Left ventricle myocardium superior (tissue), 1 donor: ENCODE results near the gene PARP14. TPM values are rescaled to one million over a fixed set of nuclear protein-coding genes. Genes with fewer than 3 reads are reported as not detected.
"Not testable (repeated sequence)": the region's sequence is repeated elsewhere in the genome, so short reads cannot be mapped to it uniquely, and the experiment has no call there.

Experiments
- ATAC-seq: fragments of 200-7000 bp; cut with Tn5 transposase; one replicate; pipeline ENCODE4 v1.9.1; 2020; ENCODE audit warnings: mild to moderate bottlenecking, moderate library complexity
- DNase-seq: peaks from one replicate; pipeline ENCODE4 v3.0.0-alpha.2; 2020
- intact Hi-C: fragments of 100-400 bp; cut with micrococcal nuclease; formaldehyde crosslinking; loops from one replicate; pipeline ENCODE4 v1.11.0; 2022
- total RNA-seq: library from RNA; stranded (reverse); fragmentation: NEBNext Ultra II Directional; extraction: Animal tissue kit (Norgen Biotek cat#: 25700); gene quantifications from one replicate; pipeline ENCODE4 v1.2.1, GENCODE V29; 2021
- donor health status: DM: no; HTN: yes; CAD: no; lungs with severe emphysema.

Gene PARP14
- total RNA-seq, 1 donor from 2014 or later, result 13.3 TPM

DNA sequence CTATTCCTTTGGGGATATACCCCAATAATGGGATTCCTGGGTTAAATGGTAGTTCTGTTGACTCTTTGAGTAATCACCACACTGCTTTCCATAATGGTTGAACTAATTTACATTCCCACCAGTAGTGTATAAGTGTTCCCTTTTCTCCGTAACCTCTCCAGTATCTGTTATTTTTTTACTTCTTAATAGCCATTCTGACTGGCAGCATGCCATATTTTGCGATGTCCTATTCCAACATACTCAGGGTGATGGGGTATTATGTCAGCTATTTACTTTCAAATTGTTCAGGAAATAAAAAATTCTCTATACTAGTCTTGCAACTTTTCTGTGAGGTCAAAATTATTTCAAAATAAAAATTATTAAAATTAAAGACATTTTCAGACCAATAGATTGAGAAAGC is 9.1 kb upstream of the PARP14 start:
- DNase-seq, result no peak
- no peak for ATAC-seq
- intact Hi-C loops, result no loop called here

DNA sequence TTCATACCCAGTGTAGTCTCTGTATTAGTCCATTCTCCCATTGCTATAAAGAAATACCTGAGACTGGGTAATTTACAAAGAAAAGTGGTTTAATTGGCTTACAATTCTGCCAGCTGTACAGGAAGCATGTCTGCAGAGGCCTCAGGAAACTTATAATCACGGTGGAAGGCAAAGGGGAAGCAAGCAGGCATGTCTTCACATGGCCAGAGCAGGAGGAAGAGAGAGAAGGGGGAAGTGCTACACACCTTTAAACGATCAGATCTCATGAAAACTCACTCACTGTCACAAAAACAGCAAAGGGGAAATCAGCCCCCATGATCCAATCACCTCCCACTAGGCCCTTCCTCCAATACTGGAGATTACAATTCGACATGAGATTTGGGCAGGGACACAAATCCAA is 6.3 kb upstream of the PARP14 start:
- DNase-seq (no peak), ATAC-seq (no peak)
- intact Hi-C loops, result no loop called here

DNA sequence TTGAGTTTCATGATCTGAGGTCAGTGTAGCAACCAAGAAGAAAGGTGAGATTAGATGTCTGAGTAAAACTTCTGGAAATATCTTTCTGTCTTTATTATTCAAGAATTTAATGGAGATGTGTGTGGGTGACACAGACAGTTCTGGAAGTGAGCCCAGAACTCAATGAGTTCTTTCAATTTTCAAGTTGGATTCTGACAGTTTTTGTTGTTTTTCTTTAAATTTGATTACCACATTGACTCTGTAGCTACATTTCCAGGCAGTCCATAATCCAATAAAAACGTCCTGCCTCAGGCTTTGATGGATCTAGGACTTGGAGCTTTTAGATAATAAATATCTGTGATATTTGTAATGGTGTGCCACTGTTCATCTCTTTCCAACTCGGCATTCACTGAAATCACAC is 3.9 kb upstream of the PARP14 start:
- ATAC-seq (no peak), DNase-seq (no peak)
- intact Hi-C loops, result loop anchor here (5.0 kb wide), 2 partner anchors 114 to 284 kb away; partner anchors contain the start of genes DTX3L and PARP9

DNA sequence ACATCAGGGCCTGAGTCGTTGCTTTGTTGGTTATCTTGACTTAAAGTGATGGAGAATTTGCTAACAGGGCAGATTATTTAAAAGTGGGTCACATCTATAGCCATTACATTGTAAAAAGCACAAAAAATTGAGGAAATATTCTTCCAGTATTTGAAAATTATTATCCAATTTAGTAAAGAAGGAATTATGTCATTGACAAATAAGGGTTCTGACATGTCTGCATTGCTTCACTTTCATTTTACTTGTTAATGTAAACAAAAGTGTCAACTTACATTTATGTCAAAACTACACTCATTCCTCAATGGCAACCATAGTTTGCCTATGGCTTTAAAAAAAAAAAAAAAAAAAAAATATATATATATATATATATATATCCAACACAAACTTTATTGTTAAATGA is 3.4 kb upstream of the PARP14 start:
- DNase-seq (no peak), ATAC-seq (no peak)
- intact Hi-C loops, result loop anchor here (5.0 kb wide), 2 partner anchors 115 to 285 kb away; partner anchors contain the start of genes DTX3L and PARP9

DNA sequence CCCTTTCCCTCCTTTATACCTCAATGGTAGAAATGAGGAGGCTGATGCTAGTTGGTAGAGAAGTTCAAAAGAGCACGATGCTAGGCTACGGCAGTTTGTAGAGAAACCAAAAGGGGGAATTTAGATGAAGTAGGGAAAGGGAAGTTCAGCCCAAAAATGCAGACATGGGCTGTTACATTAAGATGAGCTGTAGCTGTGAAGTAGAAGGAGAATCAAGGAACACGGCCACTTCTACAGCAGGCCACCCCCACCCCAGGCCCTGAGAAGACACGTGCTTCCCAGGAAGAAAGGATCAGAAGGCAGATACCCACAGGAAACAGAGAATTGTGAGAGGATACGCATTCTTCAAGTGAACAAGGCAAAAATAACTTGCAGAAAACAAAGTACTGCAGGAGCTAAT is 2.1 kb upstream of the PARP14 start:
- peak; percentile 40 for DNase-seq
- intact Hi-C loops, result loop anchor here (5.0 kb wide), 2 partner anchors 116 to 286 kb away; partner anchors contain the start of genes DTX3L and PARP9
- no peak for ATAC-seq

DNA sequence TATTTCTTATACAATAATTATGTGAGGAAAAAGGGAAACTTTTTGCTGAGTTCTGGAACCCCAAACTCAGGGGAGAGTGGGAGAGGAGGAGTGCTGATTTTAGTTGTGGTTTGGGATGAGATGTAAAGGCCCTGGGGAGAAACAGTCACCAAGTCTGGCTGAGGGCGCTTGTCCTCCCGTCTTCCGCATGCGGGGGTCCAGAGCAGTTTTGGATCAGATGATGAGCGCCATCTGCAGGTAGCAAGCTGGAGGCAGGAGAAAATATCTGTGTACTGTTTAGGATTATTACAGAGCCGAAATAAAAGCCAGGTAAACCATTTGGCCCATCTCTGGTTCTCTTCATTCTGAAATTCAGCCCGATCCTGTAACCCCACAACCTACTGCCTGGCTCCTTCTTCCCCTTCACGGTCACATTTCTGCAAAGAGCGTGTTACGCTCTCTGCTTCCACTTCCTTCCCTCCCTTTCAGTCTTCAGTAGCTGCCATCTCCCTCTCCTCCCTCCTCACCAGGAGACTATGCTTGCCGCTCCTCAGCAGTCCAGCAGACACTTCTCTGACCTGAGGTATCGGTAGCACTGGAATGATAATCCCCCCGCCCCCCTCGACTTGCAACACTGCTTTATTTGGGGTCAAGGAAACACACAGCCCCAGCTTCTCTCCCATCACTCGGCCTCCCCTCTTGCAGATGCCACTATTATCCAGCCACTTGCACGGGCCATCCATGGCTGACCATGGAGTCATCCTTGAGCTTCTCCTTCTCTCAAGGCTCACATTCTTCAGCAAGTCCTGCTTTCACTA is 1.4 kb upstream of the PARP14 start:
- ATAC-seq (peak; percentile 82), DNase-seq (peak; percentile 82)
- intact Hi-C loops, result loop anchor here (5.0 kb wide), 2 partner anchors 117 to 287 kb away; partner anchors contain the start of genes DTX3L and PARP9

DNA sequence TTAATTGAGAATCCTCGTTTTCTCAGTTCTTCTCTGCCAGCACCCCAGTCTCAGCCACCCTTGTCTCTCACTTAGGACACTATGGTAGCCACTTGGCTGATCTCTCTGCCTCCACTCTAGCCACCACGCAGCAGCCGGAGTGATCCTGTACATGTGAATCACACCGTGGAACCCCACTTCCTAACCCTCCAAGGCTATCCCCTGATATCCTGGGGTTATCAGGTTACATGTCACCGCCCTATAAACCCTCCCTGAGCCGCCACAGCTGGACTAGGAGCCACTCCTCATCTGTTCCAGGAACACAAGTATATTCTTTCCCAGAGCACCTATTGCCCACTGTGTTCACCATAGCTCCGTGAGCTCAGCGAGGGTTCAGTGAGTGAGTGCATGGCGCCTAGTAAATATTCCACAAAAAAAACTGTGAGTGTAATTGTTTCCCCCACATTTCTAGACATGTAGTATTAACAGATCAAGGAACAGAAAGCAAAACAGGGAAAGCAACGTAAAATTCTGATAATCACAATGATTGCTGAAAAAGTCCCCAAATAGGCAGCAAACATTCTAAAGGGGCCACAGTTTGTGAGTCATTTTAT is 661 bp upstream of the PARP14 start:
- intact Hi-C loops, result loop anchor here (5.0 kb wide), 2 partner anchors 118 to 288 kb away; partner anchors contain the start of genes DTX3L and PARP9
- ATAC-seq (peak; percentile 51), DNase-seq (peak; percentile 31)

DNA sequence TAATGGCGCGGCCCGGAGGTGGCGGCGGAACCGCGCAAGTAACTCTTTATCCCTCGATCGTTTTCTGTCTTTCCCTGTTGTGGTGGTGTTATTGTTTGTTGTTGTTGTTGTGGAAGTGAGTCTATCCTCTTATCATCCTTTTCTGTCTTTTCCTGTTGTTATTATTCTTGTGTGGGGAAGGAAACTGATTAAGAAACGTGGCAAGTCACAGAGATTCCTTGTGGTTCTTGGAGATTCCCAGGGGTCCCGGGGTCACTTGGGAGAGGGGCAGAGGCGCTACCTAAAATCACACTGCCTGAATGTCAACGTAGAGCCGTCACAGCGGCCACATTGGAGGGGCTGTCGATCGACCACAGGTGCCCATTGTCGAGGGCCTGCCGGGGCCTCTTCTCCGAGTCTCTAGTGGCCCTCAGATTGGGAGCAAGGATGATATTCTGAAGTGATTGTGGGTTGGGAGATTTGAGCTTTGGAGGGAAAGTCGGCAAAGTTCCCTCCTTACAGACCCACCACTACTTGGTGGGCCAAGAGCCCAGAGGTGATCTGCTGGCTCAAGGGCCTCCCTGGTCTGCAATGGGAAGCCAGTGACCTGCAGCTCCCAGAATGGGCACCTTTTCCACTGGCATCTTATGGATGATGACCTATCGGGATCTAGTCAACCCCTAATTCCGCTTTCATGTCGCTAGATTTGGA is 790 bp downstream of the PARP14 start:
- DNase-seq (peak; percentile 29), ATAC-seq (no peak)
- intact Hi-C loops, result no loop called here

DNA sequence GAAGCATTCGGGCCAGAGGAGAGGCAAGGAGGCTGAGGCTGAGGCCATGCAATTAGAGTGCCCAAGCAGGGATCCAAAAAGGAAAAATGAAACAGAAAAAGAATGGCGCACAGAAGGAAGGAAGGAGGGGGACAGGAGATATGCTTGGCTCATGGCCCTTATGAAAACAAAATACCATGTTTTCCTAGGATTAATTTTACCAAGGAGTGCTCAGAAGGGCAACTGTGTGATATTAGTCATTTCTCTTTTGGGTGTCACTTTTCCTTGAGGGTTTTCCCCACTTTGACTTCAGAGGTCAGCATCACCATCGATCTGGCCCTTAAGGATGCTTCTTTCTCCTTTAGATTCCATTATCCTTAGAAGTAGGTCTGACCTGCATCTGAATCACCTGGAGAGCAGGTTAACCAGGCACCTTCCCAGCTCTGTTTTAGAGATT is 1.4 kb downstream of the PARP14 start:
- no peak for ATAC-seq
- no peak for DNase-seq
- intact Hi-C loops, result no loop called here

DNA sequence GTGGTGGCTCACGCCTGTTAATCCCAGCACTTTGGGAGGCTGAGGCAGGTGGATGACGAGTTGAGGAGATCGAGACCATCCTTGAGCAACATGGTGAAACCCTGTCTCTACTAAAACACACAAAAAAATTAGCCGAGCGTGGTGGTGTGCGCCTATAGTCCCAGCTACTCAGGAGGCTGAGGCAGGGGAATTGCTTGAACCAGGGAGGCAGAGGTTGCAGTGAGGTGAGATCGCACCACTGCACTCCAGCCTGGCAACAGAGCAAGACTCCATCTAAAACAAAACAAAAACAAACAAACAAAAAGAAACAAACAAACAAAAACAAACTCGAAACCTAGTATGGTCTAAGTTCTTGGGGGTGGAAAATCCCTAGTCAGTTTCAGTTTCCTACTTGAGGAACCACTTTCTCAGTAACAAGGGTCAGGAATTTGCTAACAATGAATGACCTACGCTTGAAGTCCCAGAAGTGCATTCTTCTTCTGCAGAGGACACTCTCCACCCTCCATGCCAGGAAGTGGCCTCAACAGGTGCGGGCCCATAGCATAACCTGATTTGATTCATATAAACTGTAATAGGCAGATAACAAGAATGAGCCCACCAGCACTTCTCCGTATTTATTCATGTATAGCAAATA is 2.3 kb downstream of the PARP14 start:
- DNase-seq, ATAC-seq, intact Hi-C loops: not testable (repeated sequence)

DNA sequence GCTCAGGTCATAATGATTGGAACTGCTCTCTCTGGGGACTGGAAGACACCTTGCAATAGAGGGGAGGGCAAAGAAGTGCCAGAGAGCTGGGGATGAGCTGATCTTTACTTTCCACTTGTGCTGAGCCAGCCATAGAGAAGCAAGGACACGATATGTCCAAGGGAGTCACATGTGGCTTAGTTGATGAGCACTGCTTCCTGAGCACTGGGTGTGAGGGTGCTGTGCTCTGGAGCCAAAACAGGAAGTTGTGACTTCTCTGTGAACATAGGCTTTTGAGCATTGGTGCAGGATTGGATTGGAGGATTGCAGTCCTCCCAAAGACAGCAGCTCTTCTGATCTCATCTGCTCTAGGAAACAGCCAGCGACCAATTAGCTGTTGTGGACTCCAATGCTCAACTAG is 6.7 kb downstream of the PARP14 start:
- no peak for DNase-seq
- intact Hi-C loops, result loop anchor here (5.0 kb wide), 1 partner anchor 130 kb away; no protein-coding TSS in a partner anchor
- peak; percentile 60 for ATAC-seq

DNA sequence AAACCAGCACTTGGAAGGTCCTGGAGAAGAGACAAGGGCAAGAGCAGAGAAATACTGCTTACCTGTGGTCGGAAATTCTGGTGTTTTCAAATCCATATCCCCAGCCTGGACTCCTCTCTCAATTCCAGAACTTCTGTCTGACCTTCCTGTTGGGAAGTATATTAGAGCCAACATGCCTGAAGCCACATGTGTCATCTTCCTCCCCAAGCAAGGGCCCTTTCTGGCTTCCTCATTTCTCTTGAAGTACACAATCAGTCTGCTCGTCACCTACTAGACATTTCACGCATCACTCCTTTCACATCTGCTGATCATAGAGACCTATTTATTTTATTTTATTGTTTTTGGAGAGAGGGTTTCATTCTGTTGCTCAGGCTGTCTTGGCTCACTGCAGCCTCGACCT is 8.4 kb downstream of the PARP14 start:
- no peak for ATAC-seq
- intact Hi-C loops, result loop anchor here (5.0 kb wide), 1 partner anchor 132 kb away; no protein-coding TSS in a partner anchor
- DNase-seq, result no peak

DNA sequence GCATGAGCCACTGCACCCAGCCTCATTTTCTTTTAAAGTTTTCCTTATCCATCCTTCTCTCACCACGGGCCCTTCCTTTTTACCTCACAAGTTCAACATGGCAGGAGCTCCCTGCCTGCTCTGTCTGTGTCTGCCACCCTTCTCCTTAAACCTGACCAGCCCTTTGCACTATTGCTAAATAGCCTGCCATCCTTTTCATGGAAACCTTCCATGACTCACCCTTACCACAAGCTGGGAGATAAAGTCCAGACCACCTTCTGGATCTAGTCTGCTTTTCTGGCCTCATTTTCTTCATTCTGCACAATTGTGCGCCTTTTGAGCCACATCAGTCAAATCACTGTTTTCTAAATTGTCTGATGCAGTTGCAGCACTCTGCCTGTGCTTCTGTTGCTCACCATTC is 8.9 kb downstream of the PARP14 start:
- no peak for ATAC-seq
- intact Hi-C loops, result loop anchor here (5.0 kb wide), 1 partner anchor 132 kb away; no protein-coding TSS in a partner anchor

DNA sequence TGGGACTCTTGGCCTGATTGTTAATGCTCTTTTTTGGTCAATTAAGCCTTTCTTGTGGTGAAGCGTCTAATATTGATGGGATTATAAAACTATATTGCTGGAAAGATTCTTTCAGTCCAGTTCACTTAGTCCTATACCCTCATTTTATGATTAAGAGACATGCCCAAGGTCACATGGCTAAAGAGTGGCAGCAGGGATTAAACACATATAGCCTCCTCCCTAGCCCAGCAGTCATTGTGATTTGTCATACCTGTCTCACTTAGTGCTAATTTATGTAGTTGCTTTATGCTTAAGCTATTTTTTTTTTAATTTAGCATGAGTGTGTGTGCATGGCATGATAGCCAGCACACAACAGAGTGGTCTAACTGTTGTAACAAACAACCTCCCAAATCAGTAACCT is 9.5 kb downstream of the PARP14 start:
- no peak for DNase-seq
- ATAC-seq, result no peak
- intact Hi-C loops, result no loop called here

More for the DNA sequence above, 8.9 kb downstream of the PARP14 start:
- DNase-seq, result no peak

DNA sequence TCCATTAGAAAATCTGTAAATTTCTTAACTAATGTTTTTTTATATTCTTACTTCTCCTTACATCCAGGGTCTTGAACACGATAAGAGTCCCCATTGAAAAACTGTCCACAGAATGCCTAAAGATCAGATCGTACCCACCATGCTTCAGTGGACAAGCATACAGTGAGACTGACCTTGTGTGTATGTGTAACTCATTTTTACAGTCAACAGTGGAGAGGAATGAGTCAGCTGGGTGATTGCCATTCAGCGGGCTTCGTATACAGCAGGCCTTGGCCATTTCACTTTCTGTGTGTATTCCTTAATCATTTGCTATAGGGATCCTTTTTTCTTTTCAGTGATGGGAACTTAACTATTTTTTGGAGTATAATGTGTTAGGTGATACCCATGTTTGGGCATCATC is 10.6 kb downstream of the PARP14 start:
- no peak for ATAC-seq
- DNase-seq, result no peak
- intact Hi-C loops, result no loop called here

DNA sequence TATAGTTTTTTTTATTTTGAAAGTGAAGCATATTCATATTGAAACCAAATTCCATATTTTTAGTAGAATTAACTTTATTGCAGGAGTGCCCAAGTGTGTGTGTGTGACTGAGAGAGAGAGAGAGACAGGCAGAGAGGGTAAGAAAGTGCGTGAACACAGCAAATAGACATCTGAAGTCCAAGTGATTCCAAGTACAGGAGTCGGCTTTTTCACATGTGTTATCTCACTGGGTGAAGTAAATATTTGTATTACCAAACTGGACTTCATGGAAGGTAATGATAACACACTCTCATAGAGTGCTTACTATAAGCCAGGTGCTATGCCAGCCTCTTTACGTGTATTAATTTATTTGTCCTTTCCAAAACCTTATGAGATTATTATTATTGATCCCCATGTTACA is 12.0 kb downstream of the PARP14 start:
- DNase-seq (no peak), ATAC-seq (no peak)
- intact Hi-C loops, result no loop called here

DNA sequence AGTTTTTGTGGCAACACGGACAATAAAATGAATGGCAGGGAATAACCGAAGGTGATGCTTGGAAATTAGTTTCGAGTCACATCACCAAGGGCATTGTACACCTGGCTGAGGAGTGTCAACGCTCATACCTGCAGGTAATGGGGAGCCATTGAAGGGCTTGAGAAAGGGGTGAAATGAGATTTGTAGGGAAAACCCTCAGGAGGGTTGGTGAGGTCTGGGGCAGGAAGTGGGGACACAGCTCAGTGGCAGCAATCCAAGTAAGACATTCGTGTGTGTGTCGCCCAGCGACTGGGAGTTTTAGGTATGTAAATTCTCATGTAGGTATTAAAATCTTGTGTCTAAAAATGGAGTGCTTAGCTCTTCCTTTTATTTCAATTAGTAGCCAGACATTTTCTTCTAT is 14.3 kb downstream of the PARP14 start:
- no peak for ATAC-seq
- DNase-seq, result no peak
- intact Hi-C loops, result no loop called here

DNA sequence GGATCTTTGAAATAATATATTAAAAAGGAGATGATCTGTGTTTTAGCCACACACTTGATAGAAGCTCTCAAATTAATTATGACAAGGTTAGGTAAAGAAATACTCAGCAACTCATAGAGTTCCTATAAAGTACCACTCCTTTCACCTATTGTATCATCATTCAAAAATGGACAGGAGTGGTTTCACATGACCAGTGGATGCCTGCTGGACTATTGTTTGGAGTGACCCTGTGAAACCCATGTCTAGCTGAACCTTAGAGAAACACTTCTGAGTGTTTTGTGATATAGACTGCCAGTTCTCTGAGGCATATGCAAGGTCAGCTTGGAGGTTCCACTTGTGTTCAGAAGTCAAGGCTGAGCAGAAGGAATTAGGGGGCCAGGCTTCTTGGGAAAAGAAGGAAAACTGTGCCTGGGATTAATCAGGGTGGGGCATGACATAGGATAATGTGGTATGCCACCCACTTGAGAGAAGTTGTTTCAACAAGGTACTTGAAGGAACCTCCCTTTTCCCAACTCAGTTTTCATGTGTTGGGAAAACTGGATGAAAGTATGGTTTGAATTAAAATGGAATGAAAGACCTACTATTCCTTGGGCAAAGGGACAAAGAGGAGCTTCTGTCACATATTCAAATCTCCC is 15.4 kb downstream of the PARP14 start:
- no peak for DNase-seq
- intact Hi-C loops, result no loop called here
- no peak for ATAC-seq
